ENCODE results near the gene RASGRF2.

DNA sequence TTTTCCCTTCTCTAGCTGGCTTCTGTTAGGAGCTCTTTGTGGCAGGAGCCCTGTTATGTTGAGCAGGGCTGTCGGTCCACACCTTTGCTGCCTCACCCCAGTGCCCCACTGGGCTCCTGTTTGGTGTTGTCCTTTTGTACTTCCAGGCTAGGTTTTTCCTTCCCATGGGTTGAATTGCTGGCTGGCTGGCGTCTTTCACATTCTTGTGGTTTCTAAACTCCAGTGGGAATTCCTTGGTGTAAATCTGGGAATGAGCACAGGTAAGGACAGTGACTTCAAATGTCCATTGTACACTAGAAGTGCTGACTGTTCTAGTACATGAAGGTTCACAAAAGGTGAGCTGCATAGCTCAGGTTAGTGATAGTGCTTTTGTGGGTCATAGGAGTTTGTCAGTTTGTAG, 30.4 kb downstream of the RASGRF2 start:
- TF ChIP-seq CTCF (IDR thresholded peaks at IDR 0.05) (no peak), ZFX (IDR thresholded peaks at IDR 0.05; ENCODE audit: borderline replicate concordance) (no peak)
